22Rv1 (cell line): ENCODE measurements around the gene DNER.

ENCODE experiments used
- ZFX ChIP-seq: fragments of 450-650 bp; IDR thresholded peaks from 2 replicates; pipeline ENCODE4 v1.6.1; 2017; ENCODE audit warnings: antibody characterized with exemption, borderline replicate concordance
- TF ChIP-seq, protein P1 (sequence below): fragments of 450-650 bp; IDR thresholded peaks from 2 replicates; pipeline ENCODE4 v1.5.1; 2017; ENCODE audit warnings: mild to moderate bottlenecking

- TF ChIP-seq, protein P1, sequence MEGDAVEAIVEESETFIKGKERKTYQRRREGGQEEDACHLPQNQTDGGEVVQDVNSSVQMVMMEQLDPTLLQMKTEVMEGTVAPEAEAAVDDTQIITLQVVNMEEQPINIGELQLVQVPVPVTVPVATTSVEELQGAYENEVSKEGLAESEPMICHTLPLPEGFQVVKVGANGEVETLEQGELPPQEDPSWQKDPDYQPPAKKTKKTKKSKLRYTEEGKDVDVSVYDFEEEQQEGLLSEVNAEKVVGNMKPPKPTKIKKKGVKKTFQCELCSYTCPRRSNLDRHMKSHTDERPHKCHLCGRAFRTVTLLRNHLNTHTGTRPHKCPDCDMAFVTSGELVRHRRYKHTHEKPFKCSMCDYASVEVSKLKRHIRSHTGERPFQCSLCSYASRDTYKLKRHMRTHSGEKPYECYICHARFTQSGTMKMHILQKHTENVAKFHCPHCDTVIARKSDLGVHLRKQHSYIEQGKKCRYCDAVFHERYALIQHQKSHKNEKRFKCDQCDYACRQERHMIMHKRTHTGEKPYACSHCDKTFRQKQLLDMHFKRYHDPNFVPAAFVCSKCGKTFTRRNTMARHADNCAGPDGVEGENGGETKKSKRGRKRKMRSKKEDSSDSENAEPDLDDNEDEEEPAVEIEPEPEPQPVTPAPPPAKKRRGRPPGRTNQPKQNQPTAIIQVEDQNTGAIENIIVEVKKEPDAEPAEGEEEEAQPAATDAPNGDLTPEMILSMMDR = no peak
- TF ChIP-seq ZFX = no peak
Observed at GRCh38 chr2:229407170-229407569, 307.2 kb downstream of the DNER start.
